ENCODE results near the gene TRAF3.

TRAF3 gene

GRCh38 chr14:102777711-102778337 is 575 bp downstream of the TRAF3 start:
- no peak for DNase-seq (ENCODE audit: low spot score)

DNA sequence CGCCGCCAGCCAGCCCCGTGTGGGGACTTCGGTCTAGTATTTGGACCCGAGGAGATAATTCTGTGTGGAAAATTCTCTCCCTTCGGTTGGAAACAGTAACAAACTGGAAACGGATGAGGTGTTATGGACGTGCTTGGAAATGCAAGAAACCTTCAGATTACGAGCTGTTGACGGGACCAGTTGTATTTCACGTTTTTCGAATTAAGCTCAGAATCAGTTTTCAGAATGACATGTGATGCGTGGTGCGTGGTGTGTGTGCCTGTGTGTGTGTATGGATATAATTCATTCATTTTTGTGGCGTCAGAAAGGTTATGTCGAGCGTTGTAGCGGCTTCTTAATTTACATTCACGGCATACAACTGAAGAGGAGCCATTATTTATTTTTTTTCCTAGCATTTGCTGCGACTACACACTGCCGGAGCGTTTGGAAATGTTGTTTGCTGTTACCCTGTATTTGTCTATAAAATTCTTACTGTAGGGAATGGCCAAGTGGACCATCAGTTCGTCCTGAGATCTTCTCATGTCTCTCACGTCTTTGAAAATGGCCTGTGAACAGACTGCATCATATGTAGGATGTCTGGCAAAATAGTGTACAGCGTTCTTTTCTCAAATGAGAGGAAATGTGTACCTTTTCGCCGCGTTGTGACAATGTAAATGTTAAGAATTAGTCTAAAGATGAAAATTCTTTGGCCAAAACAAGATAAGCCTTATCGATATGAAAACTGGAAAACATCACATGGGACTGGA is 1.3 kb downstream of the TRAF3 start:
- DNase-seq (ENCODE audit: low spot score) = no peak

GRCh38 chr14:102779084-102779462 is 1.8 kb downstream of the TRAF3 start:
- DNase-seq (ENCODE audit: low spot score) = no peak

- DNase-seq (ENCODE audit: low spot score) = no peak
These were observed 2.5 kb downstream of the TRAF3 start for GRCh38 chr14:102779574-102780315.

DNA sequence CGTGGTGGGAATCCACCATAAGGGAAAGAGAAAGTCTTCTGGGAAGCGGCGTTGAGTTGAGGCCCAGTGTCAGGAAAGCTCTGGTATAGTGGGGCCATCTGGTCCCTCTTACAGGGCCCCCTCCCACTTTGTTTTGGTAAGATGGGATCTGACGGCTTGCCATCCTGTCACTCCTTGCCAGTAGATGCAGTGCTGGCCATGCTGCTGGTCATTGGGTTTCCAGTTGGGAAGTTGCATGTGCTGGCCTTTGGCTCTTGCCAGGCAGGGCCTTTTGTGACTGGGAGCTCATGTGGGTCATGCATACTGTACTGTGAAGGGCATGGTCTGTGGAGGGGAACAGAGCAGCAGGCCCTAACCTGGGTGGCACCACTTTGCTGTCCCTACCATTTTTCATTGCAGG is 3.8 kb downstream of the TRAF3 start:
- DNase-seq (ENCODE audit: low spot score) = no peak

GRCh38 chr14:102782974-102783373 is 5.7 kb downstream of the TRAF3 start:
- no peak for DNase-seq (ENCODE audit: low spot score)

GRCh38 chr14:102784892-102785594 is 7.8 kb downstream of the TRAF3 start:
- DNase-seq (ENCODE audit: low spot score) = no peak

GRCh38 chr14:102785595-102785963 is 8.3 kb downstream of the TRAF3 start:
- DNase-seq (ENCODE audit: low spot score) = no peak

DNA sequence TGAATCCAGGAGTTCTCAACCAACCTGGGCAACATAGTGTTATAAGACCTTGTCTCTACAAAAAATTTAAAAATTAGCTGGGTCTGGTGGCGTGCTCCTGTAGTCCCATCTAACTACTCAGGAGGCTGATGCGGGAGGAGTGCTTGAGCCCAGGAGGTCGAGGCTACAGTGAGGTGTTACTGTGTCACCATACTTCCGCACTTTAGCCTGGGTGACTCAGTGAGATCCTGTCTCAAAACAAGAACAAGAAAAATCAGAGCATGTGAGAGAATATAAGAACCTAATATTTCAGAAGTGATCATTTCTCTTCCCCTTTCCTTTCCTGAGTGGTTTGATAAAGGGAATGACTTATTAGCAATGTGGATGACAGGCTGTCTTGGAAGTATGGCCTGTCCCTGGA is 9.5 kb downstream of the TRAF3 start:
- no peak for DNase-seq (ENCODE audit: low spot score)

DNA sequence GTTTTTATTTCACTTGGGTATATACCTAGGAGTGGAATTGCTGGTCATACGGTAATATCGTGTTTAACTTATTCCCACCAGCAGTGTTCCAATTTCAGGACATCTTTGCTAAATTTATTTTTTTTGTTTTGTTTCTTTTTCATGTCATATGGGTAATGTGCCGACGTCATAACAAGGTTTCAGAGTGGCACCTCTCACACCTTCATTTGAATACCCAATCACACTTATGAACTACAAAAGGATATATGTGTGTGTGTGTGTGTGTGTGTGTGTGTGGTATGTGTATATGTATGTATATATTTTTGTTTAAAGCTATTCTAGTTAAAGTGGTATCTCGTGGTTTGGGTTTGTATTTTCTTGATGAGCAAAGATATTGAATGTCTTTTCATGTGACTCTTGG is 12.1 kb downstream of the TRAF3 start:
- no peak for DNase-seq (ENCODE audit: low spot score)

- no peak for DNase-seq (ENCODE audit: low spot score)
These were observed 16.5 kb downstream of the TRAF3 start for GRCh38 chr14:102793531-102794328.

DNA sequence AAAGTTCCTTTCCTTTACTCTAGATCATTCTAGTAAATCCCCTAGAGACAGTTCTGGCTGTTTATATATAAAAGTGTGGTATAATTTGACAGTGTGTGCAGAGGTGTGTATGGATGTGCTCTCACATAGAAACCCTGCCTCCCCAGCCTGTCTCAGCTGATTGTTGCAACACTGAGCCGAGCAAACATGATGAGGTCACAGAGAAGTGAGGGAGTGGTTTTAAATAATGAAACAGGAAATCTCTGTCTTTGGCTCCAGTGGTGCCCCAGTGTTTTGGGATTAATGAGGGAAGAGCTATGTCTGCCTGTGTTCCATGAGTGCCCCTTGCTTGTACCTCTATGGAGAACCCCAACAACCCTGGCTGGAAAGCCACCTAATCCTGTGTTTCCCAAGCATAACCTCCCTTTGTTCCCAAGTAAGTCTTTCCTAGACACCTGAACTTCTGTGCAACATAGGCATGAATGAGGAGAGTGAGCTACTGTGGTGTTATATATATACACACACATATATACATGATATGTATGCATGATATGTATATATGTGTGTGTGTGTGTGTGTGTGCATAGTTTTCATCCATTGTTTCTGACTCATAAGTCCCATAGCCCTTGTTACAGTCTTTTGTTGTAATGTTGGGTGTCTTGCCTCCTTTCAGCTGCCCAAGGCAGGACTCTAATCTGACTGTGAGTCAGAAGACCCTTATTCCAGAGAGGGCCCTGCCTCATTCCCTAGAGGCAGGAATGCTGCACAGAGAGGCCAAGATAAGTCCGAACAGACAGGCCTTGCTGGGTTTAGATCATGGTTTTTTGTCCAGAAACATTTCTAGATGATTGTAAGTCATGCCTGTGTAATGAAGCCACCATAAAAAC is 18.0 kb downstream of the TRAF3 start:
- no peak for DNase-seq (ENCODE audit: low spot score)

DNA sequence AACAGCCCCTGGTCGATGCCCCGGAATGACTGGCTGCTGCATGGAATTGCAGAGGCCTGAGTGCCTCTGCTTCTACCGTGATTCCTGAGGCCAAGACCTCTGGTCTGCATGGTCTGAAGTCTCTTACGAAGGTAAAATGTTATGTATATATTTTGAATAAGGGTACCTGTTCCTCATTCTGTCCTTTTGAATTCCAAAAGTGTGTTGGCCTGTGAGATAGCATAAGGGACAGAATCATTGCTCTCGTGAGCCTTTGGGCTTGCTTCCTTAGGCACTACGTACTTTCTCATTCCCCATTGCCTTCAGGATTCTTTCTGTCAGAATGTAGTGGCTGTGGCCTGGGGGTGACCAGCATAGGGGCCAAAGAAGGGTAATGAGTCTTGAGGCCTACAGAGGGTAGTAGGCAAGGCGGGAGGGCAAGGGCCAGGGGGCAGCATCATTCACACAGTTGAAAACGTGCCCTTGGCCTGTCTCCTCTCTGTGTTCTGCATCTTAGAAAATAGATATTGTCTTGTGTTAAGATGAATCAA is 19.5 kb downstream of the TRAF3 start:
- no peak for DNase-seq (ENCODE audit: low spot score)

GRCh38 chr14:102798926-102799325 is 21.7 kb downstream of the TRAF3 start:
- no peak for DNase-seq (ENCODE audit: low spot score)

DNA sequence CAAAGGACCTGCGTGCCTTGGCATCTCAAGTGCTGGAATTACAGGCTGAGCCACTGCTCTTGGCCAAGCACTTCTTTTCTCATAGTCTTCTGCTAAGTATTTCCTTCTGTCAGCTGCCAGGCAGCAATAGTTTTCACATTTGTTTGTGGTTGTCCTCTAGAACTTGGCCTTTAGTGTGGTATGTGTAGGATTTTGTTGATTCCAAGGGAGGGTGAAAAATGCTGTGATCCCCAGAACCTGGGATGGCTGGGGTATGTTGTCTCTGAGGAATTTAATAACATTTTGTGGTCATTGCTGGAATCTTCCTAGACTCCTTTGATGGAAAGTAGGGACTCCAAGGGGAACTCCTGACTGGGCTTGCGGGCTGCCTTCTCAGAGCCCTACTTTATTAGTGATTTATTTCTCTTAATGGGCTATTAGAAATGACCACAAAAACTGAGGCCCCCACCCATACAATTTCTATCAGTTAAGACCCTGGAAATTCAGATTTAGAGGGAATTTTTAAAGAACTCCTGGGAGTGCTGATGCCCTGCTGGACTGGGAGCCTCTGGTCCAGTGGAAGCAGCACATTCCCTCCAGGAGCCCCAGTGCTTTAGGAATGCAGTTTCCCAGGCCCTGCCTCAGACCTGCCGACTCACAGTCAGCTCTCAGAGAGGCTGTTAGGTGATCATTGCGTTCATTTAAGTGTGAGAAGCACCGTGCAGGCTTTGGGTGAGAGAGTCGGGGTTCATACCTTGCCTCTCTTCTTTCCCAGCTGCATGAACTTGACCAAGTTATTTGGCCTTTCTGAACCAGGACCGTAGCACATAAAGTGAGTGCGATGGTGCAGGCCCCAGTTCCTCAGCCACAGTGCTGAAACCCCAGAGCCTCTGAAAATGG is 22.7 kb downstream of the TRAF3 start:
- no peak for DNase-seq (ENCODE audit: low spot score)

GRCh38 chr14:102802834-102803523 is 25.7 kb downstream of the TRAF3 start:
- DNase-seq (ENCODE audit: low spot score) = no peak

DNA sequence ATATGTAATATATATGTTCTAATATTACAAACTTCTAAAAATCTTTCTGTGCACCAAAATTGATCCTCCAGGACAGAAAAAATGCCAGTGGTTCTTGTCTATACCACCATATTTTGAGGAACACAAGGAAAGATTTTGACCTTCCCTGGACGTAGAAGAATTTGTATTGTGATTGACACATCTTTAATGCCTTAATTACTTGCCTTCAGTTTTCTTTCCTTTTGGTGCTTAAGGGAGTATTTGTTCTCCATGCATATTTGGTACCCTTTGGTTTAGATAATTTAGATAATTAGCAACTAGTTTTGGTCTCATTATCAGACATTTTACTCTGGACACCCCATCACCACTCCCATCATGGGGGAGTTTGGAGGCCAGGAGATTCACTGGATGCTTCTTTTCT is 27.6 kb downstream of the TRAF3 start:
- DNase-seq (ENCODE audit: low spot score) = no peak

- DNase-seq (ENCODE audit: low spot score) = no peak
These were observed 28.2 kb downstream of the TRAF3 start for GRCh38 chr14:102805371-102805891.

DNA sequence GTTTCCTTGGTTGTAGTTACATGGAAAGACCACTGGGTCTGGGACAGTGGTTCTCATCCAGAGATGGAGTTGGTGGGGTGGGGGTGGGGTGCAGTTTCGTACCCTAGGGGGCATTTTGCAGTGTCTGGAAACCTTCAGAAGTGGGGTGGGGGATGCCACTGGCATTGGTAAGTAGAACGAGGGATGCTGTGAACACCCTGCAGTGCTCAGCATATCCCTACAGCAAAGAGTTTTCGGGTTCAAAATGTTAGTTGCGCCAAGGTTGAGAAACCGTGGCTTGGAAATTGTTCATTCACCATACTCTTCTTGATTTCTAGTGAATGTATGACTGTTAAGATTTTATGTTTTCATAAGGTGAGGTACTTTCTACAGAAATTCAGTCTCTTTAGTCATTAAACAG is 28.7 kb downstream of the TRAF3 start:
- DNase-seq (ENCODE audit: low spot score) = no peak

All from ecto neural progenitor cell (in vitro differentiated cells).